HG03378 (cell line): Measurements from ENCODE around the gene ARHGAP31.
"Not testable (repeated sequence)": the region's sequence is repeated elsewhere in the genome, so short reads cannot be mapped to it uniquely, and the experiment has no call there.

ENCODE experiments used
- ATAC-seq: cut with Tn5 transposase; IDR thresholded peaks from one replicate; pipeline ENCODE4 v1.9.1; 2021; ENCODE audit warnings: mild to moderate bottlenecking, moderate library complexity; ENCODE audit not compliant: unreplicated experiment

ARHGAP31 gene, protein sequence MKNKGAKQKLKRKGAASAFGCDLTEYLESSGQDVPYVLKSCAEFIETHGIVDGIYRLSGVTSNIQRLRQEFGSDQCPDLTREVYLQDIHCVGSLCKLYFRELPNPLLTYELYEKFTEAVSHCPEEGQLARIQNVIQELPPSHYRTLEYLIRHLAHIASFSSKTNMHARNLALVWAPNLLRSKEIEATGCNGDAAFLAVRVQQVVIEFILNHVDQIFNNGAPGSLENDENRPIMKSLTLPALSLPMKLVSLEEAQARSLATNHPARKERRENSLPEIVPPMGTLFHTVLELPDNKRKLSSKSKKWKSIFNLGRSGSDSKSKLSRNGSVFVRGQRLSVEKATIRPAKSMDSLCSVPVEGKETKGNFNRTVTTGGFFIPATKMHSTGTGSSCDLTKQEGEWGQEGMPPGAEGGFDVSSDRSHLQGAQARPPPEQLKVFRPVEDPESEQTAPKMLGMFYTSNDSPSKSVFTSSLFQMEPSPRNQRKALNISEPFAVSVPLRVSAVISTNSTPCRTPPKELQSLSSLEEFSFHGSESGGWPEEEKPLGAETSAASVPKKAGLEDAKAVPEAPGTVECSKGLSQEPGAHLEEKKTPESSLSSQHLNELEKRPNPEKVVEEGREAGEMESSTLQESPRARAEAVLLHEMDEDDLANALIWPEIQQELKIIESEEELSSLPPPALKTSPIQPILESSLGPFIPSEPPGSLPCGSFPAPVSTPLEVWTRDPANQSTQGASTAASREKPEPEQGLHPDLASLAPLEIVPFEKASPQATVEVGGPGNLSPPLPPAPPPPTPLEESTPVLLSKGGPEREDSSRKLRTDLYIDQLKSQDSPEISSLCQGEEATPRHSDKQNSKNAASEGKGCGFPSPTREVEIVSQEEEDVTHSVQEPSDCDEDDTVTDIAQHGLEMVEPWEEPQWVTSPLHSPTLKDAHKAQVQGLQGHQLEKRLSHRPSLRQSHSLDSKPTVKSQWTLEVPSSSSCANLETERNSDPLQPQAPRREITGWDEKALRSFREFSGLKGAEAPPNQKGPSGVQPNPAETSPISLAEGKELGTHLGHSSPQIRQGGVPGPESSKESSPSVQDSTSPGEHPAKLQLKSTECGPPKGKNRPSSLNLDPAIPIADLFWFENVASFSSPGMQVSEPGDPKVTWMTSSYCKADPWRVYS (N-terminal part only)

DNA sequence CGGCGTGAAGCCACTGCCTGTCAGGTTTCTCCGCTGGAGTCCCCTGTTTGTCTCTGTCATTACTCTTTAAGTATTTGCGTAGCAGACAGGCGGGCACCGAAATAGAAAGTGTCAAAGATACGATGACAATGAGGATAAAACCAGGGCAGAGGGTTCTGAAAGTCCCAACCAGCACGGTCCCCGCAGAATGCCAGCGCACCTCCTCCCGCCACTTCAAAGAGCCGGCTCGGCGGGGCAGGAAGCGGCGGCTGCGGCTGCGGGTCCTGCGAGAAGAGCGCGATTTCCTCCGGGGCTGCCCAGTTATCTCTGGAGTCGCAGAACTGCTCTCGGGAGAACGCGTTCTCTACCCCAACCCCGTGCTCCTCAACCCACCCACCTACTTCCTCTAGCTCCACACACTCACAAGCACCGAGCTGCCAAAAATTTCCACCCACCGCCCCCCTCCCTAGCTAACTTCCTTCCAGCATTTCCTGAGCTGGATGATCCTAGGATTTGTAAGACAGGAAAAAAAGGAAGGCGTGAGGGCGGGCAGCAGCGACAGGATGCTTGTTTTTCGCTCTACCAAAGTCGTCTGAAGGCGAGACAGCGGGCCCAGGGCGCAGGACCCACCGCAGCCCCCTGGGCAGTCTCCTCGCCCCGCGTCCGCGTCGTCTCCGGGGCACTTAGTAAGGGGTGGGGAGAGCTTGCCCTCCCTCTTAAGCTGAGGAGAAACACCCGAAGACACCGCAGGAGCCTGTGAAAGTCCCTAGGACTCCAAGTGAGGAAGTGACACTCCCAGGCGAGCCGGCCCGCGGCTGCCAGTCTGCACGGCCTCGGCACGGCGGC, at the start of gene ARHGAP31:
TSS of gene ARHGAP31 (plus strand) at position 513 of the 825 bp plus-strand sequence. CDS start 522 bp downstream, outside the sequence.
- peak; percentile 73 for ATAC-seq

DNA sequence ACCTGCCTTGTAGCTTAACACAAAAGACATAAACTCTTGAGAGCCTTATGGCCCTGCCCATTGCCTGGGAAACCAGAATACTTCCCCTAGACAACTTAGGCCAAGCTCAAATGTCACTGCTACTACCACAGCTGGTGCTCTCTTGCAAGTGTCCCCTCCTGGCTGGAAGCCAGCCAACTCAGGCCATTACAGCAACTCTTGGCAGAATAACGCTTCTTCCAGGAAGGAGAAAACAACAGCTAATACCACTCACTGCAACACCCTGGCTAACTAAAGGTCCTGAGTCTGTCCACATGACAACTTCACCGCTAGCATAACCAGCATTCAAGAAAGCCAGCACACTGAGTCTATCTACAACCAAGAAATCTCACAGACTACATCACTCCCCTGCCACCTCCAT, 48.4 kb upstream of the ARHGAP31 start:
- ATAC-seq = no peak

DNA sequence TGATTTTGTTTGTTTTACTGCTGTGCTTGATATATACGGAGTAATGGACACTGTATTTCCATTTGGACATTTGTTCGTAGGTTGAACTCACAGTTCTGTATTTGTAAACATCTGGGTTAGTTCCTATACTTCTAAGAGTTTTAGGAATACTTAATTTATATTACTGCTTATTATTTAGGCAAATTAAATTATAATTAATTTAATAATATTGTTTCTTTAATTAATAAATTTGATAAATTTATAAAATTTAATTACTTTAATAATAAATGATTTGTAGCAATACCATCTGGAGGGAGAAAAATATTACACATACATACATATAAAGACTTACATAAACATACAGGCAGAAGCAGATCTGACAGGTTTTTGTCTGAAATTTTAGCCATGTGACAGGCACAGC, 39.0 kb upstream of the ARHGAP31 start:
- ATAC-seq = no peak

DNA sequence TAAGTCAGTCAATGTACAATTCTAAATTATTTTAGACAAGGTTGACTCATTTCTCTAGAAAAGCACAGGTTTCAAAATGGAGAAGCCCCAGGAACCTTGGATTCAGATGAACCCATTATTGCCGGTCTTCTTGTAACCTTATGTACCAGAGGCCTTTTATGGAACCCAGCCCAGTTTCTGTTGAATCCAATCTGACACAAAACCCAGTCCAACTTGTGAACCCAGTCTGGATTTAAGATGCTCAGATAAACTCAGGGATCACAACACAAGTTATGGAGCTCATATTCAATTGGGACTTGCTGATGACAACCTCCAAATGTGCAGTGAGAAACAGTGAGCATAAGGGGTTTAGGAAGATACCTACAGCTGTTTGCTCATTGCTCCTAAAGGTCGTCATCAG, 37.1 kb upstream of the ARHGAP31 start:
- ATAC-seq = no peak

DNA sequence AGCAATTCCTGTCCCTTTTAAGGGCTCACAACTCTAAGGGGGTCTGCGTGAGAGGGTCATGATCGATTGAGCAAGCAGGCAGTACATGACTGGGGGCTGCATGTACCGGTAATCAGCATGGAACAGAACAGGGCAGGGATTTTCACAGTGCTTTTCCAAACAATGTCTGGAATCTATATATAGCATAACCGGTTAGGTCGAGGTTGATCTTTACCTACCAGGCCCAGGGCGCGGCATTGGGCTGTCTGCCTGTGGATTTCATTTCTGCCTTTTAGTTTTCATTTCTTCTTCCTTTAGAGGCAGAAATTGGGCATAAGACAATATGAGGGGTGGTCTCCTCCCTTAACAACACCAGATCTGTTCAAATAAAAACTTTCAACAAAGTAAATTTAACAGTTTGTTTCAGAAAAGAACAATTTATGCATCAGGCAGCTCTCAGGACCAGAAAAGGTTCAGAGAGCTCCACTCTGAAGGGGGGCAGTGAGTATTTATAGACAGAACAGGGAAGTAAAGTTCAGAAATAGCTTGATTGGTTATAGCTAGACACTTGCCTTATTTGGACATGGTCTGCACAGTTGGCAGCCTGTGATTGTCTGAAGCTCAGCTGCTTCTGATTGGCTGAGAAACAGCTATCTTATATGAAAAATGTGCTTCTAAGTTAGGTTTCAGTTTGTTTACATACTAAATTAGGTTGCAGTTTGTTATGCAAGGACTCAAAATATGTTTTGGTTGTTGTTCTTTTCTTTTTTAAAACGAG, 36.4 kb upstream of the ARHGAP31 start:
- peak; percentile 82 for ATAC-seq

DNA sequence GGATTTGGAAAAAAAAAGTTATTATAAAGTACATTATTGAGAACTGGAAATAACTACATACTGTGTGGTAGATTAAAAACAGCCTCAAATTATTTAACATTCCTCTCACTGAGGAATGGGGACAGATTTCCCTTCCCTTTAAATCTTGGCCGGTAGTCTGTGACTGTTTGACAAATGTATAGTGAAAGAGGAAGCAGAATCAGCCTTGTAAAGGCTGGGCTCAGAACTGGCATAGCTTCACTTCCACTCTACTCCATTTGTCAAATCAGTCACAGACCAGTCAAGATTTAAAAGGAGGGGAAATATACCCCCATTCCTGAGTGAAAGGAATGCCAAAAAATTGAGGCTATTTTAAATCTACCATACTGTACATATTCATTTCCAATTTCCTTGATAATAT, 35.3 kb upstream of the ARHGAP31 start:
- peak; percentile 90 for ATAC-seq

DNA sequence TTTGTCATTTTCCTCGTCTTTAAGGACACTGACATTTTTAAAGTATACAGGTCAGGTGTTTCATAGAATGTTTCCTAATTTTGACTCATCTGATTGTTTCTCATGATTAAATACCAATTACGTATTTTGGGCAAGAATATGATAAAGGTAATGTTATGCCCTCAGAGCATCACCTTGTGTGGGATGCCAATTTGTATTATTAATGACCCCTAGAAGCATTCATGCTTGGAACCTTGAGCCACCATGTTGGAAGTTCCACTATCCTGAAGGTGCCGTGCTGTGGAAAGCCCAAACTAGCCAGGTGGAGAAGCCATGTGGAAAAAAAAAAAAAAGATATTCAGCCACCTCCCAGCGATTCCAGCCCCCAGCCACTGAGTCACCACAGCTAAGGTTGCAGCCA, 34.4 kb upstream of the ARHGAP31 start:
- no peak for ATAC-seq

DNA sequence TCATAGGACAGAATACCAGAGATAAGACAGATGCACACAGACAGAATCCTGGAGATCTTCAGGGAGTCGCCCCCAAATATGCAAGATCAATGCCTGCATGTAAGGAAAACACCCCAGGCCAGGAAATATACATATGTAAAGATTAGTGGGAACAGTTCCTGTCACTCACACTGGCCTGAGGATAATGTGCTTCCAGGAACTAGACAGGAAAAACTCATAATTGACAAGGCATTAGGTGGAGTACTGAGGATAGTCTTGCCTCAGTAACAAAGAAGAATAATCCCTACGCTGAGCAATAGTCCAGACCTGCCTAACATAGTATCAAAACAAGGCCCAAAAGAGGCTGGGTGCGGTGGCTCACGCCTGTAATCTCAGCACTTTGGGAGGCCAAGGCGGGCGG, 33.1 kb upstream of the ARHGAP31 start:
- no peak for ATAC-seq

DNA sequence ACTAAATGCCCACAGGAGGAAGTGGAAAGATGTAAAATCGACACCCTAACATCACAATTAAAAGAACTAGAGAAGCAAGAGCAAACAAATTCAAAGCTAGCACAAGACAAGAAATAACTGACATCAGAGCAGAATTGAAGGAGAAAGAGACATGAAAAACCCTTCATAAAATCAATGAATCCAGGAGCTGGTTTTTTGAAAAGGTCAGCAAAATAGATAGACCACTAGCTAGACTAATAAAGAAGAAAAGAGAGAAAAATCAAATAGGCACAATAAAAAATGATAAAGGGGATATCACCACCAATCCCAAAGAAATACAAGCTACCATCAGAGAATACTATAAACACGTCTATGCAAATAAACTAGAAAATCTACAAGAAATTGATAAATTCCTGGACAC, 24.0 kb upstream of the ARHGAP31 start:
- not testable (repeated sequence) for ATAC-seq

DNA sequence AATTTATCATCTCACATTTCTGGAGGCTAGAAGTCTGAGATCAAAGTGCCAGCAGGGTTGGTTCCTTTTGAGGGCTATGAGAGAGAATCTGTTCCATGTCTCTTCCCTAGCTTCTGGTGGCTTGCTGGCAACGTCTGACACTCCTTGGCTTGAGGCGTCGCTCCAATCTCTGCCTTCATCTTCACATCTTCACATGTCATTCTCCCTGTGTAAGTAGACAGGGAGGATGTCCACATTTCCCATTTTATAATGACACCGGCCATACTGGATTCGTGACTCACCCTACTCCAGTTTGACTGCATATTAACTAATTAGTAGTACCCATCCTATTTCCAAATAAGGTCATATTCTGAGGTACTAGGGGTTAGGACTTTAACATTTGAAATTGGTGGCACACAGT, 17.5 kb upstream of the ARHGAP31 start:
- no peak for ATAC-seq

DNA sequence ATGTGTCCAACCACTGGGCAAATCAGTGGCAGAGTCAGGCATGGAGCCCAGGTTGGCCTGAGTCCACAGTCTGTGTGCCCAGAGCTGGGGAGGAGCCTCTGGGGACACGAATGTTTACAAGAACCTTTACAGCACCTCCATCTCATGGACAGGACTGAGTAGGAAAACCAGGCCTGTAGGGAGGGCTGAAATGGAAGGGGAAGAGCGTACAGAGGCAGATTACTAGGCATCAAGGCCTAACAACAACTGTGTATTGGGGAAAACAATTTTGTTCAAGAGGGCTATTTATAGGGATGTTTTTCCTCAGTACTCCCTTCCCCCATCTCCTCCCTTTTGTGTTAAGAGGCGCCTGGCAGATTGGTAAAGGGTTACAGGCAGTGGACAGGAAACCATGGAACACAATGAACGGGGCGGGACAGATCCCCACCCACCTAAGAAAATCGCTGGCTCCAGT, 15.1 kb upstream of the ARHGAP31 start:
- ATAC-seq = no peak

DNA sequence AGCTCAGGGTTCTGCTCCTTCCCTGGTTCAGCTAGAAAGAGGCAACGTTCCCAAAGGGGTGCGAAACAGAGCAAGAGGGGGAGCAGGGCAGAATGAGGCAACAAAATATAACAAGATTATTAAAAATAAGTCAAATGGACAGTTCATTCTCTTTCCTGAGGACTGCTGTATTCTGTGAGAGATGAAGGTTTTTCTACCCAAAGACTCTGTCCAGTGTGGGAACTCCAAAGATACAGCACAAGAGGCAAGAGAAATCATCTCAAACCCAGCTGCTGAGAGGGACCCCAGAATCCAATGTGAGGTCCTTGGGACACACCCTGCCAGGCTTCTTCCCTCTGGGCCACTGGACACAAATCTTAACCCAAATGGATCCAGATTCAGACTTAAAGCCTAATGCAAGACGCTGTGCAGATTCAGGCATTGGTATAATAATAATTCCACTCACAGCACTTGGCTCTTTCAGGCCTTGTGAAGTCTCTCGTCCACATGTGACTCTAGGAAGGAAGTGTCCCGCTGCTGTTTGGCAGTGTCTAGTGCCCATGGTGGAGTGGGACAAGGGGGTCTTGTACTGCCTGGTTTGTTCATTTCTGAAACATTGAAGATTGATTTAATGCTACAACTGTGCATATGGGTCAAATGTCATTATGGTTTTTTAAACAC, 14.5 kb upstream of the ARHGAP31 start:
- no peak for ATAC-seq

DNA sequence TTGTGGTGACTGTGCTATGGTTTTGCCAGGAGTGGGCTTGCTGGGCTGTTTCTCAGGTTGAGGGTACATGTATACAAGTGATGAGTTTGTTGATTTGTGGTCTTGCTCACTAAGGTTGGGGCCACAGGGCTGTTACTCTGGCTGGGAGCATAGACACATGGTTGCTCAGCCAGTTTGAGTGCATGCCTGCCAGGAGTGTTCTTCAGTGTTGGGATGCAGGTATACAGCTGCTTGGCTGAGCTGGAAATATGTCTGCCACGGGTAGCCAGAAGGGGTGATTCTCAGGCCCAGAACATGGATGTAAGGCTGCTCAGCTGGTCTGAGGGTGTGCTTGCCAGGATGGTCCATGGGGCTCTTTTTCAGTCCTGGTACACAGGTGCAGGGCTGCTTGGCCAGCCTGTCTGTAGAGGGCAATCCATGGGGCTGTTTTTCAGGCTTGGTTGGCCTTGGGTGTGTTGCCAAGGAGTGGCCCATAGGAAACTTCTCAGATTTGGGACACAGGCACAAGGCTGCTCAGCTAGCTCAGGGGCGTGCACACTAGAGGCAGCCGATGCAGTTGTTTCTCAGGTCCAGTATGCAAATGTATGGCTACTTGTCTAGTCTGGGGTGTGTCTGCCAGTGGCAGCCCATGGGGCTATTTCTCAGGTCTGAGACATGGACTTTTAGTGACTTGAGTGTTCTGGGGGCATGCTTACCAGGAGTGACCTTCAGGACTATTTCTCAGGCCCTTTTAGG, 5.3 kb upstream of the ARHGAP31 start:
- ATAC-seq = no peak

DNA sequence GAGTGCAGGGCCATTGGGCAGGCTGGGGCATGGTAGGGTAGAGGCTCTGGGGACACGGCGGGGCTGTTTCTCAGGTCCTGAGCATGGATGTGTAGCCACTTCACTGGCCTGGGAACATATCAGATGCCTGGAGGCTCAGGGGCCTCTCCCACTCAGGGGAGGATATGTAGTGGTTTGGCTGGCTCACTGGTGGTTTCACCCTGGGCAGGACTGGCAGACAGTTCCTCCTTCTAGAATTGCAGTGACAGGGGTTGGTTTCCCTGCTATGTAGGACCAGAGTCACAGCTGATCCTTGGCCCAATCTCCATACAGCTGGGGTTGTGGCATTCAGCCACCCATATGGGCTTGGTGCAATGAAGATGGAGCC, 4.8 kb upstream of the ARHGAP31 start:
- no peak for ATAC-seq

DNA sequence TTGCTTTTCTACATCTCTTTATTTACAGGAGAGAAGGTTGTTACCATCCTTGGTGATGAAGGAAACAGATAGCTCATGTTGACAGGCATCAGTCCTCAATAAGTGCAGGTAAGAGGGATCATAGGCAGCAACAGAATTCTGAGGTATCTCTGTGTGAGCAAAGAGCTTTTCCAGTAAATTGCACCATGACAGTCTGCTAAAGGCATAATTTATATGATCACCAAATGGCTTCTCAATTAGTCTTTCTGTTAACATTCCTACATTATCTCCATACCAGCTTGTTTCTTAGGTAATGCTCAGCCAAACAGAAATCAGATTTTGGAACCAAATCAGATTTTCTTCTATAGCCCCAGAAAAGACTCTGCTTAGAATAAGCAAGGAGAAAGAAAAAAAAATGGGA, 3.6 kb upstream of the ARHGAP31 start:
- ATAC-seq = no peak

DNA sequence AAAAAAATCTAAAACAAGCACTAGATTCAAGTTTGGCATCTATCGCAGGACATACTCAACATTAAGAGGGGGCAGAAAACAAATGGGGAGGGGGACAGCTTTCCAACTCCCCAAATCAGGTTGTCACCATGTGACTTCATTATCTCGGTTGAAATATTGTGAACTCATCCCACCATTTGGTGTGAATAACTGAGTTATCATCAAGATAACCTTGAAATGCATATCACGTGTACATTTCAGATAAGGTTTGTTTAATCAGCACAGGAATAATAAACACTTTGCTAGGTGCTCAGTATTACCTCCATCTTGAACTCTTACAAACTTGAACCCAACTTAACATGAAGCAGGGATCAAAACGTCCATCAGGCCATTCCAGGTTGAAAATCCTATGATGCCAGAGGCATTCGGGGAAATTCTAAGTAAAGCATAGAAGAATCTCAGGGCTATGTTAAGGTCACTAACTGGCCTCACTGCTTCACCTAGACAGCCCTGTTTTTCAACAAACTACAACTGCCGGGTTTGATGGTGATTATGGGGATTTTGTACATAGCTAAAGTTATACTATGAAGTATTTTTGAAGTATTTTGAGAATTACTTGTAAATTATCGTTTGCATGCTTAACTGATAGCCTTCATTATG, 3.0 kb upstream of the ARHGAP31 start:
- no peak for ATAC-seq

DNA sequence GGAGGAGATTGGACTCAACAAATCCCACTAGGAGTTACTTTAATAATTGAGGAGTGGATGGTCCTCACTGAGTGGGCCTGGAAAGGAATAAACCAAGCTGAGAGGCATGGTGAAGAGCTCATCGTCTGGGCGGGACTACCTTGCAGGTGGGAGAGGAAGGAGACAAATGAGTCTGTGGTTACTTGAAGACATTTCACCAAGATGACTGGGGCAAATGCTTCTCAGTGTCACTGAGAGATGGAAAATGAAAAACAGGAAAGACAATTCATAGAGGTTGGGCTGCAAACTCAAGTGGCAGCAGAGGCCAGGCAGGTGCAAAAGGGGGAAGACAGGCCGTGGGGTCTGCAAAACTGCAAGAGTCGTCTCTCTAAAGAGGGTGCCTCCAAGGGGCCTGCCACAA, 1.5 kb upstream of the ARHGAP31 start:
- no peak for ATAC-seq
